Lower lobe of right lung (tissue), 2 donors: ENCODE data around the gene ACTL7A. TPM values are rescaled to one million over a fixed set of nuclear protein-coding genes. Genes with fewer than 3 reads are reported as not detected.
A peak's percentile ranks its signal among the peaks of the same experiment; 100 is the strongest.

Experiments
- ATAC-seq, 2 donors: fragments of 200-7000 bp; cut with Tn5 transposase; one replicate each; pipeline ENCODE4 v1.9.1; 2020 to 2022; ENCODE audit warnings: mild to moderate bottlenecking in 2 of 2, moderate library complexity in 2 of 2
- DNase-seq: peaks from one replicate; pipeline ENCODE4 v3.0.0-alpha.2; 2020
- H3K27ac ChIP-seq: fragments of 200-600 bp; one replicate; pipeline ENCODE4 v1.8.0; 2022
- H3K27me3 ChIP-seq: fragments of 200-600 bp; one replicate; pipeline ENCODE4 v1.8.0; 2022; ENCODE audit warnings: low read depth
- H3K36me3 ChIP-seq: fragments of 200-600 bp; one replicate; pipeline ENCODE4 v1.8.0; 2022; ENCODE audit warnings: mild to moderate bottlenecking
- H3K4me1 ChIP-seq: fragments of 200-600 bp; one replicate; pipeline ENCODE4 v1.8.0; 2022
- H3K4me3 ChIP-seq: fragments of 200-600 bp; one replicate; pipeline ENCODE4 v1.8.0; 2022; ENCODE audit warnings: mild to moderate bottlenecking
- H3K9me3 ChIP-seq: fragments of 200-600 bp; one replicate; pipeline ENCODE4 v1.8.0; 2022
- intact Hi-C: fragments of 100-400 bp; cut with DNase I; formaldehyde crosslinking; loops from one replicate; pipeline ENCODE4 v1.11.0; 2022
- total RNA-seq: library from RNA; stranded (reverse); fragmentation: NEBNext Ultra II Directional; extraction: Animal tissue kit (Norgen Biotek cat#: 25700); gene quantifications from one replicate; pipeline ENCODE4 v1.2.1, GENCODE V29; 2021
- TF ChIP-seq, protein P1 (sequence below): fragments of 200-600 bp; IDR thresholded peaks from one replicate; pipeline ENCODE4 v1.8.0; 2022; ENCODE audit warnings: antibody characterized with exemption, mild to moderate bottlenecking
- donor health status: DM: no; HTN: yes; CAD: no; lungs with severe emphysema.

Gene ACTL7A
- total RNA-seq, 1 donor from 2014 or later, result not detected

- TF ChIP-seq, protein P1, sequence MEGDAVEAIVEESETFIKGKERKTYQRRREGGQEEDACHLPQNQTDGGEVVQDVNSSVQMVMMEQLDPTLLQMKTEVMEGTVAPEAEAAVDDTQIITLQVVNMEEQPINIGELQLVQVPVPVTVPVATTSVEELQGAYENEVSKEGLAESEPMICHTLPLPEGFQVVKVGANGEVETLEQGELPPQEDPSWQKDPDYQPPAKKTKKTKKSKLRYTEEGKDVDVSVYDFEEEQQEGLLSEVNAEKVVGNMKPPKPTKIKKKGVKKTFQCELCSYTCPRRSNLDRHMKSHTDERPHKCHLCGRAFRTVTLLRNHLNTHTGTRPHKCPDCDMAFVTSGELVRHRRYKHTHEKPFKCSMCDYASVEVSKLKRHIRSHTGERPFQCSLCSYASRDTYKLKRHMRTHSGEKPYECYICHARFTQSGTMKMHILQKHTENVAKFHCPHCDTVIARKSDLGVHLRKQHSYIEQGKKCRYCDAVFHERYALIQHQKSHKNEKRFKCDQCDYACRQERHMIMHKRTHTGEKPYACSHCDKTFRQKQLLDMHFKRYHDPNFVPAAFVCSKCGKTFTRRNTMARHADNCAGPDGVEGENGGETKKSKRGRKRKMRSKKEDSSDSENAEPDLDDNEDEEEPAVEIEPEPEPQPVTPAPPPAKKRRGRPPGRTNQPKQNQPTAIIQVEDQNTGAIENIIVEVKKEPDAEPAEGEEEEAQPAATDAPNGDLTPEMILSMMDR, result no peak
- Histone ChIP-seq H3K27ac (no peak overlapping the region), H3K36me3 (peaks cover 39% of the 10 kb centered on the region), H3K9me3 (no peaks in the 10 kb centered on the region), H3K4me1 (no peaks in the 10 kb centered on the region), H3K4me3 (no peak overlapping the region), H3K27me3 (no peaks in the 10 kb centered on the region)
- ATAC-seq (no peak), DNase-seq (no peak)
- intact Hi-C loops, result no loop called here
Measured at GRCh38 chr9:108867116-108867515, 5.0 kb downstream of the ACTL7A start.

DNA sequence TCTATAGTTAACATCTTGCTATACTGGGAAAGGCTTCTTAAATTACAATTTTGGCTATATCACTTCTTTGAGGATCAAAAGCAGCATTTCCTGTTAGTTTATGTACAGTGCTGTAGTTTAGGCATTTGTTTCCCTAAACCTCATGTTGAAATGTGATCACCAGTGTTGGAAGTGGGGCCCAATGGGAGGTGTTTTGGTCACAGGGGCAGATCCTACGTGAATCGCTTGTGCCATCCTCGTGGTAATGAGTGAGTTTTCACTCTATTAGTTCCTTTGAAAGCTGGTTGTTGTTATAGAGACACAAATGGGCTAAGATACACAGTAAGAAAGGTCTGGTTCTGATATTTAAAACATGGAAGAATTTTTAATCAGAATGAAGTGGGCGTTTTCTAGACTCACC lies 5.8 kb downstream of the ACTL7A start:
- Histone ChIP-seq H3K36me3 (peaks cover 47% of the 10 kb centered on the region), H3K4me3 (no peak overlapping the region), H3K9me3 (no peaks in the 10 kb centered on the region), H3K27ac (no peak overlapping the region), H3K27me3 (no peaks in the 10 kb centered on the region), H3K4me1 (no peaks in the 10 kb centered on the region)
- no peak for DNase-seq
- TF ChIP-seq, protein P1, result no peak
- intact Hi-C loops, result no loop called here
- no peak for ATAC-seq

DNA sequence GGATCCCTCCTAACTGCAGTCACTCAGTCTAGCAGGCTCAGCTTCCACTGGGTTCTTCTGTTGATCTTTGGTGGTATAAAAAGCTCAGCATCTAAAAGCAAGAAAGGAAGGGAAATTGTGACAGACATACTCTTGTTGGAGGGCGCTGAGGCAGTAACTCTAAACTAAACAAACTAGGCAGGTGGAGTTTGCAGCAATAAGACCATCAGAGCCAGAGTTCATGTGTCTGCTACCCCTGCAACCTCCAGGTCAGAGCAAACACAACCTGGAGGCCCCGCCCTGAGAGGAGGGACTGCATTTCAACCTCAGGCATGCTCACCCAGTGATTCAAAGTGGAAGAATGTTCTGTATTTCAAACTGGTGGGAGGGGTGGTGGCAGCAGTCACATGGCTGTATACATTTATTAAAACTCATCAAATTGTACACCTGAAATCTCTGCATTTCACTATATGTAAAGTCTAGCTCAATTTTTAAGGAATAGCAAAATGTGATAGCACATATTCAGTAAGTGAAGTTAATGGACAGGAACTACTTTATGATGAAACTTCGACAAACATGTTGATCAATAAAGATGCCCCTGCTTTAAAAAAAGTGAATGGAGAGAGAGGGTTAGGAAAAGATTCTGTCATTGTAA lies 7.1 kb downstream of the ACTL7A start:
- intact Hi-C loops, result no loop called here
- H3K27me3 ChIP-seq, result no peaks in the 10 kb centered on the region
- H3K36me3 ChIP-seq, result peaks cover 60% of the 10 kb centered on the region
- TF ChIP-seq, protein P1, result no peak
- no peak overlapping the region for H3K4me3 ChIP-seq
- no peak for DNase-seq
- no peaks in the 10 kb centered on the region for H3K9me3 ChIP-seq
- ATAC-seq, result peak; percentile 67 to 79
- H3K4me1 ChIP-seq, result no peaks in the 10 kb centered on the region
- H3K27ac ChIP-seq, result no peak overlapping the region

DNA sequence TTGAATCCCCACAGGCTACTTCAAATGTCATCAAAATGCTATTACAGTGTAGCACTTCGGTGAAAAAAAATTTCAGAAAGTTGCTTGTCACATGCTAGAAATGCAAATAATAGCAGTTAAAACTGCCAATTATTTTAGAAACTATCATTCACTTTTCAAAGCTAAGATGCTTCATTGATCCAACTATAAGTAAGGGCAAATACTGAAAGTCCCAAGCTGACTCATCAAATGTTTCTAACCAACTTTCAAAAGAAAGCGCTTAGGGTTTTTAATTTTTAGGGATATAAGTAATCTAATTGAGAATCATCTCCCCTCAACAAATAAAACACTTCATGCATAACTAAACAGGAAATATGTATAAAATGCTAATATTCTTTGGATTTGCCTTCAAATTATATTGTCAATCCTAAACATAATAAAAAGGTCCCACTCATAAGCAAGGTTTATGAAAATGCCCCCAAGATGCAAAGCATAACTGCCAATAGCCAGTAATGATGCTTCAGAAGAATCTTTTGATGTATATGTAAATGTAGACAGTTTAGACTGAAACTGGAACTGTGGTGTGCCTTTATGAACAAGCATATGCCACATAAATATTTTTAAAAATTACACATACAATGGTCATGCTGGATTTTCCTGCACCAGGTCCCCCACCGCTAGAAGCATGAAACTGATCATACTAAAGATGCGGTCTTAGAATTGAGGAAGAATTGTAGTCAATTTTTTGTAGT lies 12.2 kb downstream of the ACTL7A start:
- H3K36me3 ChIP-seq, result peaks cover 94% of the 10 kb centered on the region
- H3K27me3 ChIP-seq, result no peaks in the 10 kb centered on the region
- H3K27ac ChIP-seq, result no peak overlapping the region
- no peaks in the 10 kb centered on the region for H3K9me3 ChIP-seq
- DNase-seq (no peak), ATAC-seq (no peak)
- no peaks in the 10 kb centered on the region for H3K4me1 ChIP-seq
- TF ChIP-seq, protein P1, result no peak
- H3K4me3 ChIP-seq, result no peak overlapping the region
- intact Hi-C loops, result no loop called here

DNA sequence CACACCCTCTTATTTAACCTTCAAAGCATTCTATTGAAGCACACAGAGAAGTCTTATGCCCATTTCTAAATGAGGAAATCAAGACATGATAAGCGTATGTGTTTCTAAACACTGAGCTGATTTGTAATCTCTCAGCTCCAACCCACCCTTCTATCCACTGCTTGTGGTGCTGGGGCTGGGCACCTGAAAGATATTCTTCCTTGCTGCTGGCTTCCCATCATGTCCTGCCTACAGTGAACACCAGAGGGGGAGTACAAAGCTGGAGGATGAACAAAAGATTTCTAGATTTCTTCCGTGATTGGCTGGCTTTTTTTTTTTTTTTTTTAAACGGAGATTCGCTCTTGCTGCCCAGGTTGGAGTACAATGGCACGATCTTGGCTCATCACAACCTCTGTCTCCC lies 14.4 kb downstream of the ACTL7A start:
- TF ChIP-seq, protein P1, result no peak
- intact Hi-C loops, result no loop called here
- no peak for ATAC-seq

More for the DNA sequence above, 14.4 kb downstream of the ACTL7A start:
- Histone ChIP-seq H3K4me3 (no peak overlapping the region), H3K4me1 (no peaks in the 10 kb centered on the region), H3K9me3 (no peaks in the 10 kb centered on the region), H3K36me3 (peaks cover 96% of the 10 kb centered on the region), H3K27ac (no peak overlapping the region), H3K27me3 (no peaks in the 10 kb centered on the region)
- no peak for DNase-seq
